Measurements from ENCODE around the gene STK25.
"Not testable (repeated sequence)": the region's sequence is repeated elsewhere in the genome, so short reads cannot be mapped to it uniquely, and the experiment has no call there.

STK25 gene

GRCh38 chr2:241539616-241540374 lies 31.4 kb upstream of the STK25 start:
- DNase-seq = no peak

- no peak for DNase-seq
Observed at GRCh38 chr2:241538838-241539615, 30.6 kb upstream of the STK25 start.

DNA sequence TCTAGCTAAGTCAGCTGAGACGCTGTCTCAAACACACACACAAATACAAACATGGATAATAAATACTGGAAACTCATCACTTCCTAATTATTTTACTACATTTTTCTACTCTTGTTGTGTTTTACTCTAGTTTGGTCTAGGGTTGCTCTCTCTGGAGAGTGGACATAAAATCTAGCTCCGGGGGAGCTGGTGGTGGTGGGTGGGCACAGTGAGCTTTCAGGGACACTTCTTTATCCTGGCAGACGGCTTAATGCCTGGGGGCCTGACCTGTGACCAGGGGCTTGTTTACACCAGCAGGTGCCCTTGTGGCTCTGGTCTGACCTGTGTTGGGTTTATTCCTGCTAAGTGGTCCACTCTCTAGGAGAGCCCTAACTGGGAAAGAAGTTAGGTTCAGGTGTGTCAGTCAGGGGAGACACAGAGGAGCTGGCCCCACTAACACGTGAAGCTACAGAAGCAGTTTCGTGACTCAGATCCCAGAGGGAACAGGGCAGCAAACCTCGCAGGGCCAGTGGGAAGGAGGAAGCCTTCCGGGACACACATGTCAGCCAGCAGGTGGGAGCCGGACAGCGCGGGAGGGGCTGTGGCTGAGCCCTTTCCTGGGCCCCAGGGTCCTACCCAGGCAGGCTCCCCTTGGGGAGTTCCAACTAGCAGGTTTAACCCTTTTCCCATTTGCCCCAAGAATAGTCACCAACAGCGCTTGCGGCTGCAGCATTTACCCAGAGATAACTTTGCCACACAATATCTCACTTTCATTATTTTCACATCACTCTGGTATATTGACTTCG lies 27.7 kb upstream of the STK25 start:
- no peak for DNase-seq

DNA sequence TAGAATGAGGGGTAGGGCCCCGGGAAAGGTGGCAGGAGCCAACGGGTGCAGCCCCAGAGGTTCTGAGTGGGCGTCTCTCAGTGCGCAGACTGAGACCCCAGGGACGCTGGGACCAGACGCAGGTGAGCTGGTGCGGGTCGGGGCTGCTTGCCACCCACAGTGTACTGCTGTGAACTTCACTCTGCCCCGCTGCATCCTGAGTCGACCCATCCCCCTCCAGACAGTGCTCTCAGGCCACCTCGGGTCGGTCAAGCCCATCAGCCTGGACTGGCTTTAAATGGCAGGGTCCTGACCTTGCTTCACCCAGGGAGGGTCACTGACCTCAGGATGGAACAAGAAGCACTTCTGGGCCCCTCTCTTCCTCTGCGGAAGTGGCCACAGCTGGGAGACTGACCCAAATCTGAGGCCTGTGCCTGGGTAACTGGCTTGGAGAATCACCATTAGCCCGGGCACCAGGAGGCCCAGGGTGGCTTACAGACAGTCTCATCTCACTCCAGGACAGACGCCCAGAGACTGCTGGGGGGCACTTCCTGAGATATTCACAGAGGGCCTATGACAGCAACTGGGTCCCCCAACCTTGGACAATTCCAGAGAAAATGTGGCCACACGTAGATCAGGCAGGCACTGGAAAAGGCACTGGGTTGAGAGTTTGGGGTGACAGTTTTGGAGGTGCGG lies 26.5 kb upstream of the STK25 start:
- no peak for DNase-seq

- no peak for DNase-seq
Observed at GRCh38 chr2:241534293-241534692, 25.9 kb upstream of the STK25 start.

DNA sequence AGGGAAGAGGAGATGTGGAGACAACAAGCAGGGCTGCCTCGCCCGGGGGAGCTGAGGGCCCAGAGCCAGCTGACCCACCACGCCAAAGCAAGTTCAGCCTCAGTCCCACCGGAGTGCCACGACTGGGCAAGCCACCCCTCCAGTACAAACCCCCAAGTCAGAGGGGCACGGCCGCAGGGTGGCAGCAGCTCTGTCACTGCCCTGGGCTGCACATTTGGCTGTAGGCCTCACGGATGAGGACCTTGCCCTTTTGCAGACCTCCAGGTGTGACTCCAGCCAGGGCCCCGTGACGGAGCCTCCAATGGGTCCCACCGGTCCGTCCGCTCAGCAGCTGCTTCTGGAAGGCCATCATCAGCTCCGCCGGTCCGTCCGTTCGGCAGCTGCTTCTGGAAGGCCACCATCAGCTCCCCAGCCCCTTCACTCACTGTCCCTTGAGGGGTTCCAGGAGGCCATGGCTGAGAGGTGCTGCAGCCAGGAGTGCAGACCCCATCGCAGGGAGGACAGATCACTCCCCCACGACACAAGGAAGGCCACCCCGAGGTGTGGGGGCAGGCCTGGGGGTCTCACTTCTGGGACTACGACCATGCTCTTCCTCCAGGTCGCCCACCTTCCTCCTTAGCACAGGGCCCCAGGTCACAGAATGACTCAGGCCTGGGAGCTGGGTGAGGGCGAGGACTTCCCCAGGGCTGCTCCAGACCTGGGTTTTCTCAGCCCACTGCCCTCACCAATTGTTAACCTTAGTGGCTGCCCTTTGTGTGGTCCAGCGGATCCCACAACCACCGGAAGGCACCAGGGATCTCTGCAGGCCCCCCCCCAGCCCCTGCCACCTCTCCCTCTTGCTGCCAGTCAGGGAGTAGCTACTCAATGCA lies 24.6 kb upstream of the STK25 start:
- DNase-seq = no peak

GRCh38 chr2:241532168-241532567 lies 23.8 kb upstream of the STK25 start:
- no peak for DNase-seq

DNA sequence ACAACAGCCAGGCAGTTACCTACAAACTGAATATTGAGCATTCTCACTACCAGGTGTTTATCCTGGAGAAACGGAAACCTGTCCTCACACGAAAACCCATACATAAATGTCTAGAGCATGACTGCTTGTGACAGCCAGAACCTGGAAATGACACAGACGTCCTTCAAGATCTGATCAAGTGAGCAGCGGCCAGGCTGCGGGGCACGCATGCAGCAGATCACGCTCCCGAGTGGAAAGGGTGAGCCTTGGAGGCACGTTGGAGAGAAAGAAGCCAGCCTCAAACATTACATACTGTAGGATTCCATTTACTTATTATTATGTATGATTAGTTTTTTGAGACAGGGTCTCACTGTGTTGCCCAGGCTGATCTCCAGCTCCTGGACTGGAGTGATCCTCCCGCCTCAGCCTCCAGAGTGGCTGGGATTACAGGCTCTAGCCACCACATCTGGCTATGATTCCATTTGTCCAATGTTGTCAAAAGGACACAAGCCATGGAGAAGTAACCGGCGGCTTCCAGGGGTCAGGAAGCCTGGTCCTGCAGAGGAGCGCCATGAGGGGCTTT lies 22.9 kb upstream of the STK25 start:
- no peak for DNase-seq

DNA sequence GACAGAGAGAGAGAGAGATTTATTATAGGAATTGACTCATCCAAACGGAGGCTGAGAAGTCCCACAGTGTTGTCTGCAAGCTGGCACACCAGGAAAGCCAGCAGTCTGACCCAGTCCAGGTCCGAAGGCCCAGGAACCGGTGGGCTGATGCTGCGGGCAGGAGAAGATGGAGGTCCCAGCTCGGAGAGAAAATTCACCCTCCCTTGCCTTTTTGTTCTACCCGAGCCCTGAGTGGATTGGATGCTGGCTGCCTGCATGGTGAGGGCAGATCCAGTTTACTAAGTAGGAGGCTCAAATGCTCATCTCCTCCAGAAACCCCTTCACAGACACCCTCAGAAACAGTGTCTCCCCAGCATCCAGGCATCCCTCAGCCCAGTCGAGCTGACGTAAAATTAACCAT lies 22.2 kb upstream of the STK25 start:
- DNase-seq = no peak

DNA sequence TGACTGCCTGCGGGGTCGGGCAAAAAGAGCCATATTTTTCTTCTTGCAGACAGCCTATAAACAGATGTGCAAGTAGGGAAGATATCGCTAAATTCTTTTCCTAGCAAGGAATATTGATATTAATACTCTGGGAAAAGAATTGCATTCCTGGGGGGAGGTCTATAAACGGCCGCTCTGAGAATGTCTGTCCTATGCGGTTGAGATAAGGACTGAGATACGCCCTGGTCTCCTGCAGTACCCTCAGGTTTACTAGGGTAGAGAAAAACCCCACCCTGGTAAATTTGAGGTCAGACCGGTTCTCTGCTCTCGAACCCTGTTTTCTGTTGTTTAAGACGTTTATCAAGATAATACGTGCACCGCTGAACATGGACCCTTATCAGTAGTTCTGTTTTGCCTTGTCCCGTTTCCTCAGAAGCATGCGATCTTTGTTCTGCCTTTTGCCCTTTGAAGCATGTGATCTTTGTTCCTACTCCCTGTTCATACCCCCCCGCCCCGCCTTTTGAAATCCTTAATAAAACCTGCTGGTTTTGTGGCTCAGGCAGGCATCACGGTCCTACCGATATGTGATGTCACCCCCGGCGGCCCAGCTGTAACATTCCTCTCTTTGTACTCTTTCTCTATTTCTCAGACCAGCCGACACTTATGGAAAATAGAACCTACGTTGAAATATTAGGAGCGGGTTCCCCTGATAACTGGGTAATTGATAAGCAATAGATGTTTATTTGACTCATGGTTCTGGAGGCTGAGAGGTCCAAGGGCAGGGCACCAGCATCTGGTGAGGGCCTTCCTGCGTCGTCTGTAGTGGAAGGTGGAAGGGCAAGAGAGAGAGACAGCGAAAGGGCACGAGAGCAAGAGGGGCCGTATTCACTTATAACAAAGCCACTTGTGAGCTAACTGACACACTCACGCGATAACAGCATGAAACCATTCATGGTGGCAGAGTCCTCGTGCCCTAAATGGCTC lies 17.7 kb upstream of the STK25 start:
- DNase-seq = not testable (repeated sequence)

DNA sequence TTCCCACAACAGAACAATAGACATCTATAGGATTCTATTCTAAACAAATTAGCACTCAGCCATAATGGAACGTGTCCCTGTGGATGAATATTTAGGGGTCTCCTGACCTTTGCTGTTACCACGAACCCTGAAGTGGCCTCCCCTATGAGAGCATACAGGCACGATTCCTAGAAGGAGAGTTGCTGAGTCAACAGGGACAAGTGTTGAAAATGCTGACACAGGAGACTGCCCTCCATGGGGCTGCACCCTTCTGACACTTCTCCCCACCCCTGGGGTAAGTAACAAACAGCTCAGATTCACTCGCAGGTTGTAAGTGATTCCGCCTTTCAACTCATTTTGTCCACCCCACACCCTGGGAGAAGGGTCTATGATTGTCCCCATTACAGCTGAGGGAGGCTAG lies 14.1 kb upstream of the STK25 start:
- no peak for DNase-seq

GRCh38 chr2:241519669-241520068 lies 11.3 kb upstream of the STK25 start:
- DNase-seq = no peak

GRCh38 chr2:241517297-241517696 lies 8.9 kb upstream of the STK25 start:
- no peak for DNase-seq

GRCh38 chr2:241516520-241516965 lies 8.2 kb upstream of the STK25 start:
- no peak for DNase-seq

DNA sequence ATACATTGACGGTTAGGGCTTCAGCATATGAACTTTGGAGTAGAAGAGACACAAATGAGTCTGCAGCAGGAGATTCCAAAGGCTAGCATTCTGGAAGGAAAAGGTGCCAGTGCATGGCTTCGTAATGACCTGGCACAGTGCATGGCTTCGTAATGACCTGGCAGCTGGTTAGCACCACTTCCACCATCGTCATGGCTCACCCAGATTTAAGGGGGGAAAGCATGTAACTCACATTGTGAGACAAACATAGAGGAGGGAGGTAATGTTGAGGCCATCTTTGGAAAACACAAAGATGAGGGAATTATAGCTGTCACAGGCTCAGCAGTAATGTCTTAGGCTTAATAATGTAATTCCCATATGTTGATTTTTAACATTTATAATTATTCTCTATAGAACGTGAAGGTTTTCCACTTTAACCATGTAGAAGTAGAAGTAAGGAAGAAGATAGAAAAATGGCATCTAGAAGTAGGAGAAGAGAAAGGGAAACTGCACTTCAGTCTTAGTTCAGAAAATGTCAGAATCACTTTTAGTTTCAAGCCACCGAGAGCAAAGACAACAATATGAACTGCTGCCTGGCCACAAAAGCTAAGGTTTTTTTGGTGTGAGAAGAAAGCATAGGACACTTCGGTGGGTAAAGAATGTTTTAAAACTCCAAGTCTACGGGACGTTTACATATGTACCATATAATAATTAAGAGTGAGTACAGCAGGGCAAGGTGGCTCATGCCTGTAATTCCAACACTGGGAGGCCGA lies 6.8 kb upstream of the STK25 start:
- no peak for DNase-seq

DNA sequence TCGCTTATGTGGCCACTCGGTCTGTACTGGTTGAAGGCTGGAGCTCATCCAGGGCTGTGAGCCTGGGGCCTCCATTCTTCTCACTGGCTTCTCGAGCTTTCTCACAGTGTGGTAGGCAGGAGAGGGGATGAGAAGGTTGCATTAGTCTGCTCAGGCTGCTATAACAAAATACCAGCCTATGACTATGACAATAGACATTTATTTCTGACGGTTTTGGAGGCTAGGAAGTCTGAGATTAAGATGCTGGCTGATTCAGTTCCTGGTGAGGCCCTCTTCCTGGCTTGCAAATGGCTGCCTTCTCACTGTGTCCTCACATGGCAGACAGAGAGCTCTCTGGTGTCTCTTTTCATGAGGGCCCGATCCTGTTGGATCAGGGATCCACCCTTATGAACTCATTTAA lies 6.2 kb upstream of the STK25 start:
- DNase-seq = no peak

DNA sequence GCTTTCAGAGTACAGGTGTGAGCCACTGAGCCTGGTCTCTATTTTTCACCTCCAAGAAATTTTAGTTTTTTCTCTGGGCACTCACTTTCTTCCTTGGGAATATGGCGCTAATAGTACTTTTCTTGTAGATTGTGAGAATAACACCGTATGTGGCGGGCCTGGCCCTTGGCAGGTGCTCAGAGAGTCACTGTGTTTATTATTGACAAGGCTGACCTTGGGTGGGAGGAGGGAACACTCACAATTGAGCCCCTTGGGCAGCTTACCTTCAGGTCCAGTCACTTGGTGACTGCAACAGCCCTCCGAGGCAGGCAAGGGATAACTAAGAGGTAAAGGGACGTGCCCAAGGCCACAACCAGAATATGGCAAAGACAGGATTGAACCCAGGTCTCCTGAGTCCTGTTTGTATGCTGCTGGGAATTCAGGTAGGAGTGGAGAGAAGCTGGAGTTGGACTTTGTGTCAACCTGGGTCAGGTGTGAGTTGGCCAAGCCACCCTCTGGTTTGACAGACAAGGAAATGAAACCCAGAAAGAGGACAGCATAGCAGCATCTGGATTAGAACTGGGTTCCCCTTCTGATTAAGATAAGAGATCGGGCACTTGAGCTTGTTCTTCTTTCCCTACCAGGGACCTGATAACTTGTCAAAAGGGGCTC lies 2.8 kb upstream of the STK25 start:
- DNase-seq = no peak

DNA sequence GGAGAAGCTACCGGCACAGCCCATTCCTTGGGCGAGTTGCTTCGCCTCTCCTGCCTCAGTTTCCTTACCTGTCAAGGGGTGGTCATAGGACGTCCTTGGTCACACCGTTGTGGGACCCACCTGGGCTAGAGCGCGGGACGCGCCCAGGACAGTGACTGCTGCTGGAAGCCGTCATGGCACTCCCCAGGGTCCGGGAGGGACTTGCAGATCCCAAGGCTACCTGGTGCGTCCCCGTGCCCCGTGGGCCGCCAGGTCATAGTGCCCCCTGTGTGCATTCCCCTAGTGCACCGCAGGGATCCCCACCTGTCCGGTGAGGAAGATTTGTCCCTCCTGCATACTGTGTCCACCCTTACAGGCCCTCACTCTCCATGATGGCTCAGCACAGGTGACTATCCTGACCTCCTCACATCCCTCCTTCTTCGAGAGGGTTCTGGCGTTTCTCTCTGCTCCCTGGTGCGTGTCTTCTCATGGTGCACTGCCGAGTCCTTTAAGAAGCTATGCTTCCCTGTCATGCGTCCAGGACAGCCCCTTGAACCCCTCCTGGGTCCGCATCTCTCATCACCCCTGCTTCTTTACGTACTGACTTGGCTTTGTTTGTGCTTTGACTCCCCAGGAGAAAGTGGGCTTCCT lies 886 bp upstream of the STK25 start:
- no peak for DNase-seq
